ENCODE data around the gene C18orf54. TPM values are rescaled to one million over a fixed set of nuclear protein-coding genes. Genes with fewer than 3 reads are reported as not detected.

Gene C18orf54
- total RNA-seq, 1 experiment from 2014 or later: 5.1 TPM

GRCh38 chr18:54338230-54338629 is 19.5 kb upstream of the C18orf54 start:
- H3K9me3 ChIP-seq (ENCODE audit: low read length): no peaks in the 10 kb centered on the region
- no peaks in the 10 kb centered on the region for H3K36me3 ChIP-seq (ENCODE audit: low read depth, low read length)
- no peak overlapping the region for H2AFZ ChIP-seq (ENCODE audit: low read length)
- H4K20me1 ChIP-seq (ENCODE audit: low read length): no peaks in the 10 kb centered on the region
- intact Hi-C loops (cut with micrococcal nuclease): no loop called here
- TF ChIP-seq EZH2 (IDR thresholded peaks at IDR 0.05; ENCODE audit: low read length, unreplicated experiment) (no peak), EZH2phosphoT487 (IDR thresholded peaks at IDR 0.05; ENCODE audit: borderline replicate concordance, low read length) (no peak)
- TF ChIP-seq, protein P1, sequence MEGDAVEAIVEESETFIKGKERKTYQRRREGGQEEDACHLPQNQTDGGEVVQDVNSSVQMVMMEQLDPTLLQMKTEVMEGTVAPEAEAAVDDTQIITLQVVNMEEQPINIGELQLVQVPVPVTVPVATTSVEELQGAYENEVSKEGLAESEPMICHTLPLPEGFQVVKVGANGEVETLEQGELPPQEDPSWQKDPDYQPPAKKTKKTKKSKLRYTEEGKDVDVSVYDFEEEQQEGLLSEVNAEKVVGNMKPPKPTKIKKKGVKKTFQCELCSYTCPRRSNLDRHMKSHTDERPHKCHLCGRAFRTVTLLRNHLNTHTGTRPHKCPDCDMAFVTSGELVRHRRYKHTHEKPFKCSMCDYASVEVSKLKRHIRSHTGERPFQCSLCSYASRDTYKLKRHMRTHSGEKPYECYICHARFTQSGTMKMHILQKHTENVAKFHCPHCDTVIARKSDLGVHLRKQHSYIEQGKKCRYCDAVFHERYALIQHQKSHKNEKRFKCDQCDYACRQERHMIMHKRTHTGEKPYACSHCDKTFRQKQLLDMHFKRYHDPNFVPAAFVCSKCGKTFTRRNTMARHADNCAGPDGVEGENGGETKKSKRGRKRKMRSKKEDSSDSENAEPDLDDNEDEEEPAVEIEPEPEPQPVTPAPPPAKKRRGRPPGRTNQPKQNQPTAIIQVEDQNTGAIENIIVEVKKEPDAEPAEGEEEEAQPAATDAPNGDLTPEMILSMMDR (conservative IDR thresholded peaks at IDR 0.05; ENCODE audit: low read depth, low read length): no peak
- POLR2A ChIA-PET (ENCODE audit: unreplicated experiment): no interaction called here
- H3K4me3 ChIP-seq (ENCODE audit: low read length): no peak overlapping the region
- no peak overlapping the region for H3K4me2 ChIP-seq (ENCODE audit: low read length)
- H3K27ac ChIP-seq (ENCODE audit: low read length): no peak overlapping the region
- H3K9me2 ChIP-seq (replicated peaks; ENCODE audit: low read length): no peaks in the 10 kb centered on the region
- no peaks in the 10 kb centered on the region for H3K4me1 ChIP-seq (ENCODE audit: insufficient read depth, low read length)
- no TSS peak for BruUV-seq (replicated peaks)
- H3F3A ChIP-seq (ENCODE audit: low read length, unreplicated experiment): no peaks in the 10 kb centered on the region
- DNase-seq (no peak), ATAC-seq (no peak)
- H3K9ac ChIP-seq (ENCODE audit: low read length): no peak overlapping the region
- no peaks in the 10 kb centered on the region for H3K27me3 ChIP-seq (ENCODE audit: low read length)
- CTCF ChIA-PET: no interaction called here
- no peaks in the 10 kb centered on the region for H3K79me2 ChIP-seq (ENCODE audit: low read length)

DNA sequence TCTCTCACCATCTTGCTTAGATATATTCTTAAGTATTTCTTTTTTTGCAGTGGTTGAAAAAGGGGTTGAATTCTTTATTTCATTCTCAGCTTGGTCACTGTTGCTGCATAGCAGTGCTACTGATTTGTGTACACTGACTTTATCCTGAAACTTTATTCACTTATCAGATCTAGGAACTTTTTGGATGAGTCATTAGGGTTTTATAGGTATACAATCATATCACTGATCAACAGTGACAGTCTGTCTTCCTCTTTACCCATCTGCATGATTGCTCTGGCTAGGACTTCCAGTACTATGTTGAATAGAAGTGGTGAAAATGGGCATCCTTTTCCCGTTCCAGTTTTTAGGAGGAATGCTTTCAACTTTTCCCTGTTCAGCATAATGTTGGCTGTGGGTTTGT is 6.5 kb upstream of the C18orf54 start:
- Histone ChIP-seq H3K4me2 (ENCODE audit: low read length) (no peak overlapping the region), H3F3A (ENCODE audit: low read length, unreplicated experiment) (no peaks in the 10 kb centered on the region), H3K27me3 (ENCODE audit: low read length) (no peaks in the 10 kb centered on the region), H2AFZ (ENCODE audit: low read length) (no peak overlapping the region), H3K9me3 (ENCODE audit: low read length) (no peaks in the 10 kb centered on the region), H3K4me1 (ENCODE audit: insufficient read depth, low read length) (peaks cover 8% of the 10 kb centered on the region), H3K9me2 (replicated peaks; ENCODE audit: low read length) (no peaks in the 10 kb centered on the region), H3K27ac (ENCODE audit: low read length) (no peak overlapping the region), H3K9ac (ENCODE audit: low read length) (no peak overlapping the region), H3K4me3 (ENCODE audit: low read length) (no peak overlapping the region), H4K20me1 (ENCODE audit: low read length) (no peaks in the 10 kb centered on the region), H3K36me3 (ENCODE audit: low read depth, low read length) (no peaks in the 10 kb centered on the region), H3K79me2 (ENCODE audit: low read length) (no peaks in the 10 kb centered on the region)
- intact Hi-C loops (cut with micrococcal nuclease): loop anchor here (10.0 kb wide), 1 partner anchor 126 kb away; the partner anchor contains the start of gene MBD2
- DNase-seq (peak; percentile 51), ATAC-seq (peak; percentile 73)
- ChIA-PET POLR2A (ENCODE audit: unreplicated experiment) (no interaction called here), CTCF (no interaction called here)
- no TSS peak for BruUV-seq (replicated peaks)
- TF ChIP-seq, protein P1 (conservative IDR thresholded peaks at IDR 0.05; ENCODE audit: low read depth, low read length): no peak
- TF ChIP-seq EZH2phosphoT487 (IDR thresholded peaks at IDR 0.05; ENCODE audit: borderline replicate concordance, low read length) (no peak), EZH2 (IDR thresholded peaks at IDR 0.05; ENCODE audit: low read length, unreplicated experiment) (no peak)

- Histone ChIP-seq H3K4me1 (ENCODE audit: insufficient read depth, low read length) (peaks cover 18% of the 10 kb centered on the region), H2AFZ (ENCODE audit: low read length) (peak overlapping the region; percentile 99), H3K9me3 (ENCODE audit: low read length) (no peaks in the 10 kb centered on the region), H3K36me3 (ENCODE audit: low read depth, low read length) (peaks cover 4% of the 10 kb centered on the region; the same call in 1 of the 2 replicates), H3K9ac (ENCODE audit: low read length) (peak overlapping the region; percentile 84), H3K9me2 (replicated peaks; ENCODE audit: low read length) (no peaks in the 10 kb centered on the region), H3F3A (ENCODE audit: low read length, unreplicated experiment) (no peaks in the 10 kb centered on the region), H3K4me3 (ENCODE audit: low read length) (peak overlapping the region; percentile 96), H3K79me2 (ENCODE audit: low read length) (peaks cover 20% of the 10 kb centered on the region), H4K20me1 (ENCODE audit: low read length) (no peaks in the 10 kb centered on the region), H3K27me3 (ENCODE audit: low read length) (no peaks in the 10 kb centered on the region), H3K27ac (ENCODE audit: low read length) (no peak overlapping the region), H3K4me2 (ENCODE audit: low read length) (peak overlapping the region; percentile 92)
- intact Hi-C loops (cut with micrococcal nuclease): loop anchor here (5.0 to 10.0 kb wide), 2 partner anchors 35 to 132 kb away; partner anchors contain the start of gene MBD2
- ATAC-seq: peak; percentile 47
- CTCF ChIA-PET: interaction anchor here (0.9 to 1.1 kb wide), 2 partner anchors 41 to 87 kb away, joined by 4 read pairs; no protein-coding TSS in a partner anchor
- no peak for TF ChIP-seq EZH2phosphoT487 (IDR thresholded peaks at IDR 0.05; ENCODE audit: borderline replicate concordance, low read length)
- TF ChIP-seq EZH2 (IDR thresholded peaks at IDR 0.05; ENCODE audit: low read length, unreplicated experiment): no peak
- TF ChIP-seq, protein P1 (conservative IDR thresholded peaks at IDR 0.05; ENCODE audit: low read depth, low read length): no peak
- no peak for DNase-seq
- TSS peak; percentile 71 for BruUV-seq (replicated peaks)
- POLR2A ChIA-PET (ENCODE audit: unreplicated experiment): interaction anchor here (1.1 kb wide), 1 partner anchor 32 kb away, joined by 4 read pairs; no protein-coding TSS in a partner anchor
Measured at GRCh38 chr18:54357082-54357659, 535 bp upstream of the C18orf54 start.
